OCI-LY1 (cell line): ENCODE measurements around the gene CTNNA3.

Source experiments
- H2AFZ ChIP-seq: fragments of 200-600 bp; sonication (generic), shearing (Covaris generic); 2 replicates; pipeline ENCODE4 v1.6.0; 2014; ENCODE audit warnings: antibody characterized with exemption, mild to moderate bottlenecking, low read length
- H3F3A ChIP-seq: fragments of 200-600 bp; sonication (generic), shearing (Covaris generic); 2 replicates; pipeline ENCODE4 v1.6.0; 2014; ENCODE audit warnings: mild to moderate bottlenecking, antibody characterized with exemption, low read length, moderate library complexity; ENCODE audit not compliant: insufficient read depth
- H3K27ac ChIP-seq: fragments of 200-600 bp; sonication (generic); 2 replicates; pipeline ENCODE4 v1.5.1; 2014; ENCODE audit warnings: low read length, mixed run types, mild to moderate bottlenecking, low read depth; ENCODE audit not compliant: poor library complexity, severe bottlenecking
- H3K27me3 ChIP-seq: fragments of 200-600 bp; sonication (generic); 2 replicates; pipeline ENCODE4 v1.6.0; 2014; ENCODE audit warnings: antibody characterized with exemption, mild to moderate bottlenecking, low read length, moderate library complexity; ENCODE audit not compliant: insufficient read depth
- H3K36me3 ChIP-seq: fragments of 200-600 bp; sonication (generic); 2 replicates; pipeline ENCODE4 v1.6.1; 2014; ENCODE audit warnings: mild to moderate bottlenecking, antibody characterized with exemption, low read length, moderate library complexity, mixed read lengths; ENCODE audit not compliant: insufficient read depth
- H3K4me1 ChIP-seq: fragments of 200-600 bp; sonication (generic); 2 replicates; pipeline ENCODE4 v1.5.1; 2014; ENCODE audit warnings: mild to moderate bottlenecking, low read length, moderate library complexity; ENCODE audit not compliant: insufficient read depth, severe bottlenecking
- H3K4me2 ChIP-seq: fragments of 200-600 bp; sonication (generic), shearing (Covaris generic); 2 replicates; pipeline ENCODE4 v1.6.1; 2014; ENCODE audit warnings: low read length
- H3K4me3 ChIP-seq: fragments of 200-600 bp; sonication (generic); 2 replicates; pipeline ENCODE4 v1.5.1; 2014; ENCODE audit warnings: low read length, low read depth, mild to moderate bottlenecking, mixed read lengths; ENCODE audit not compliant: poor library complexity, severe bottlenecking
- H3K79me2 ChIP-seq: fragments of 200-600 bp; shearing (Covaris generic); 2 replicates; pipeline ENCODE4 v1.6.1; 2016; ENCODE audit warnings: mixed run types, low read length, mixed read lengths; ENCODE audit not compliant: insufficient read depth
- H3K9ac ChIP-seq: fragments of 200-600 bp; sonication (generic), shearing (Covaris generic); 2 replicates; pipeline ENCODE4 v1.6.1; 2014; ENCODE audit warnings: mild to moderate bottlenecking, low read length, mixed read lengths
- H3K9me2 ChIP-seq: fragments of 200-600 bp; sonication (generic), shearing (Covaris generic); 2 replicates; pipeline ENCODE4 v1.6.1; 2014; ENCODE audit warnings: low read depth, mild to moderate bottlenecking, low read length, mixed read lengths
- H3K9me3 ChIP-seq: fragments of 200-600 bp; shearing (Covaris generic); 2 replicates; pipeline ENCODE4 v1.6.1; 2014; ENCODE audit warnings: low read length, mixed read lengths
- H4K20me1 ChIP-seq: fragments of 200-600 bp; sonication (generic), shearing (Covaris generic); 2 replicates; pipeline ENCODE4 v1.6.0; 2016; ENCODE audit warnings: mild to moderate bottlenecking, low read length; ENCODE audit not compliant: insufficient read depth
- CTCF ChIP-seq: fragments of 200-600 bp; sonication (generic), shearing (Covaris generic); IDR thresholded peaks from 2 replicates; pipeline ENCODE4 v1.5.1; 2017; ENCODE audit warnings: mild to moderate bottlenecking, antibody characterized with exemption, low read length, moderate library complexity, mixed read lengths
- EZH2 ChIP-seq: fragments of 200-600 bp; sonication (generic), shearing (Covaris generic); IDR thresholded peaks from 2 replicates; pipeline ENCODE4 v1.8.0; 2017; ENCODE audit warnings: borderline replicate concordance, mixed run types, mild to moderate bottlenecking, antibody characterized with exemption, low read length, moderate library complexity, mixed read lengths

Gene CTNNA3

GRCh38 chr10:66848856-66849255, 847.1 kb downstream of the CTNNA3 start:
- no peaks in the 10 kb centered on the region for H3K27me3 ChIP-seq

GRCh38 chr10:66844176-66844942, 851.6 kb downstream of the CTNNA3 start:
- no peak overlapping the region for H3K27ac ChIP-seq
- no peaks in the 10 kb centered on the region for H4K20me1 ChIP-seq
- no peak overlapping the region for H3K9ac ChIP-seq
- H3K4me2 ChIP-seq: no peak overlapping the region
- no peaks in the 10 kb centered on the region for H3K27me3 ChIP-seq
- no peaks in the 10 kb centered on the region for H3K9me2 ChIP-seq
- no peaks in the 10 kb centered on the region for H3K4me1 ChIP-seq
- H3K79me2 ChIP-seq: no peaks in the 10 kb centered on the region
- H3K36me3 ChIP-seq: no peaks in the 10 kb centered on the region
- H3K4me3 ChIP-seq: no peak overlapping the region
- H3F3A ChIP-seq: no peaks in the 10 kb centered on the region
- H2AFZ ChIP-seq: no peak overlapping the region
- H3K9me3 ChIP-seq: no peaks in the 10 kb centered on the region
- no peak for TF ChIP-seq EZH2
- TF ChIP-seq CTCF: no peak

More at GRCh38 chr10:66848856-66849255, 847.1 kb downstream of the CTNNA3 start:
- Histone ChIP-seq H3K36me3 (no peaks in the 10 kb centered on the region), H3K79me2 (no peaks in the 10 kb centered on the region), H3K9me2 (no peaks in the 10 kb centered on the region), H4K20me1 (no peaks in the 10 kb centered on the region), H3K4me2 (no peak overlapping the region), H3K4me3 (no peak overlapping the region), H2AFZ (no peak overlapping the region), H3K9ac (no peak overlapping the region), H3F3A (no peaks in the 10 kb centered on the region), H3K9me3 (no peaks in the 10 kb centered on the region), H3K27ac (no peak overlapping the region), H3K4me1 (no peaks in the 10 kb centered on the region)
- TF ChIP-seq CTCF (no peak), EZH2 (no peak)

- H3K4me1 ChIP-seq: no peaks in the 10 kb centered on the region
- no peak overlapping the region for H3K4me3 ChIP-seq
- no peak overlapping the region for H3K9ac ChIP-seq
- H3F3A ChIP-seq: no peaks in the 10 kb centered on the region
- no peaks in the 10 kb centered on the region for H4K20me1 ChIP-seq
- no peaks in the 10 kb centered on the region for H3K27me3 ChIP-seq
- no peak overlapping the region for H3K27ac ChIP-seq
- H3K79me2 ChIP-seq: no peaks in the 10 kb centered on the region
- no peak overlapping the region for H2AFZ ChIP-seq
- TF ChIP-seq EZH2 (no peak), CTCF (no peak)
- H3K9me2 ChIP-seq: no peaks in the 10 kb centered on the region
- H3K9me3 ChIP-seq: no peaks in the 10 kb centered on the region
- H3K36me3 ChIP-seq: no peaks in the 10 kb centered on the region
- no peak overlapping the region for H3K4me2 ChIP-seq
Measured at GRCh38 chr10:66843396-66843795, 852.6 kb downstream of the CTNNA3 start.
